DMS79 treated with DMSO at 0.1 percent for 48 hours (cell line): ENCODE measurements around the gene SOX11.

Source experiments
- DNase-seq: peaks from one replicate; lab custom pipeline; 2025; lab: John Stamatoyannopoulos, UW

Gene SOX11

DNA sequence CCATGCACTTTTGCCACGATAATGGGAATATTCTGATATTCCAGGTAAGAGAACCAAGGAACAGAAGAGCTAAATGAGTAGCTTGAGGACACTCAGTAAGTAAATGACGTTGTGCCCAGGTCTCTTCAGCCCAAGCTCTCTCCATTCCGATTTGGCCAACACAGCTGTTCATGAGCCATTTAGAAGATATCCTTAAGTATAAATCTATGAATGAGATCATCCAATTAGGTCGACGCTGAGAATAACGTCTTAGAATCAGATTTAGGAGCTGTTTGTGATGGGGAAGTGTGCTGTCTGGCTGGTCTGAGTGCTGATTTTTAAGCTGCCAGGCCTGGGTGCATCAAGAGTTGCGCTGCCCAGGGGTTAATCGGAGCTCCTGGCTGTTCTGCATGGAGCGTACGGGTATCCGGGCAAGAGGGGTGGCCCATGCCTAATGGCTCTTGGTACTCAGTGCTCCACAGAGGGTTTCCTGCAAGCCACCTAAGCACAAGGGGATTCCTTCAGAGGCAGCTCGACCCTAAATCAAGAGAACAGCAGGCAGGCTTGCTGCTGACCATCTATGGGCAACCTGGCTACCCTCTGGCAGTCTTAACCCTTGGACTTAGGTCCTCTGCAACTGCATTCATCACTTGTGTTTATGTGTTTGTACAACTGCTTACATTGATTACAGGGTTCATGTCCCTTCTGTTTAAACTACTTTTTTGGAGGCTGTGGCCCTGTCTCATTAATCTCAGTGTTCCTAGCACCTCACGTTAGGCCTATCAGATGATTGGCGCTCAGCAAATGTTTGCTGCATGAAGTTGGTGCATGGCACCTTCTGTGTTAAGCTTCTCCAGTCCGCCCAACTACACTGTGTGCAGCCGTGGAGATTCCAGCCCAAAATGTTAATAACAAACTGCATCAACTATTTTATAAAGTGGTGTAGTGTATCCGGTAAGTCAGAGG, 31.9 kb downstream of the SOX11 start:
- no peak for DNase-seq

DNA sequence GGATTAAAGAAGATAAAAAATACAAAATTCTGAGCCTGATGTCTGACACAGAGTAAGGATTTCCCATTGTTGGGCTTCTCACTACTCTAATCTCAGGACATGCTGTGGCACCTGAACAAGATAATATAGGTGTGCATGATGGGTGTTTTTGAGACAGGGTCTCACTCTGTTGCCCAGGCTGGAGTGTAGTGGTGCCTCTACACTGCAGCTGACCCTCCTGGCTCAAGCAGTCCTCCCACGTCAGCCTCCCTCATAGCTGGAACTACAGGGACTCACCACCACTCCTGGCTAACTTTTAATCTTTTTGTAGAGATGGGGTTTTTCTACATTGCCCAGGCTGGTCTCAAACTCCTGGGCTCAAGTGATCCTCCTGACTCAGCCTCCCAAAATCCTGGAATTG, 32.9 kb downstream of the SOX11 start:
- no peak for DNase-seq

DNA sequence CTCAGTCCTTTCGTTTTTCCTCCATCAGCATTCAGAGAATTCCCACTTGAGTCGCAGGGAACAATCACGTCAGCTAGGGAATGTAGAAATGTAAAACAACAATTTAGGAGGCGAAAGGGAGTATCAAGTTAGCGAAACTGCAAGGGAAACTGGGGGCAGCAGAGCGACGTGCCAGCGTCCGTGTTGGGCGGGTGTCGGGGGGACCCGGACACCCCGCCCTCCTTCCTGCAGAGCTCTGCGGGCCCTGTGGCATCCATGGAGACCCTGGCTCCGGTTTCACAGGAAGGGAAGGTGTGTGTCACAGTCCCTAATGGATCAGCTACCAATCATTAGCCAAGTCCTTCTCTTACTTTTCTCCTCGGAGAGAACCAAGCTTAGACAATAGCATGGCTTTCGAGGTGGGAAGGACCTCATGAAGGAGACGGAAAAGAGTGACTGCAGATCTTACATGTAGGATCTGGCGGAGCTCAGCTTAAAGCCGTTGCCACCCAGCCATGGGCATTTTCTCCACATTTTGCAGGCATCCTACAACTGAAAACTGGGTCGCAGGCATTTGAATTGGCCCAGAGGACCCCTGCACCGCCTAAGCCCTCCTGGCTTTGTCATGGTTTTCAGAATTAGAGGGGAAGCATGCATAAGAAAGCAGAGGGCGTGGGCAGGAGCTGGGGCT, 33.7 kb downstream of the SOX11 start:
- no peak for DNase-seq

DNA sequence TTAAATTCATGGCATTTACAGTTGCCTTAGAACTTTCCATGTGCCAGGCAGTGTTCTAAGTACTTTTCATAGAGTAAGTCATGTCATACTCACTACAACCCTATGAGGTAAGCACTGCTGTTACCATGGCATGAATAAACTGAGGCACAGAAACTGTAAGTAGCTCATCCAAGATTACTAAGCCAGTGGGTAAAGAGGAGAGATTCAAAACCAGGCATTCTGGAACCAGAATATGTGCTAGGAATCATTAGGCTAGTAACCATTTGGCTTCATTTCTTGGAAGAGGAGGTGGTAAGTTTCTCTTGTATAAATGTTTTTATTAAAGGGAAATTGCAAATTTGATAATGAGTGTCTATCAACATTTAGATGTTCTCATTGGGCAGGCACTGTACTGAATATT, 35.1 kb downstream of the SOX11 start:
- DNase-seq, result no peak

DNA sequence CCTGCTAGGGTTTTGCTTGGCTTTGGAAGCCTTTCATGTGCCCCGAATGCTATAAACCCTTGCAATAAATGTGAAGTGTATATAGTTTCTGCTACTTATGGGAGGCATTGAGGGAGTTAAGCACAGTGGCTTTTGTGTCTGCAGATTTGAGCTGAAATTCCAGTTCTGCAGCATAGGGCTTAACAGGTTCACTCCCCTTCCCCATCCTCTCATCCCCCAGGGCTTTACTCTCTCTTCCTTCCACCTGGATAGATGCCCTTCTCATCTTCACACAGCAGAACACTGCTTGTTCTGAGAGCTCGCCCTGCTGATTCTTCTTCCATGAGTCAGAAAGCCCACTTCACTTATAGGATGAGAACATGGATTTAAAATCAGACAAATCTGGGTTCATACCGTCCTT, 37.2 kb downstream of the SOX11 start:
- no peak for DNase-seq

DNA sequence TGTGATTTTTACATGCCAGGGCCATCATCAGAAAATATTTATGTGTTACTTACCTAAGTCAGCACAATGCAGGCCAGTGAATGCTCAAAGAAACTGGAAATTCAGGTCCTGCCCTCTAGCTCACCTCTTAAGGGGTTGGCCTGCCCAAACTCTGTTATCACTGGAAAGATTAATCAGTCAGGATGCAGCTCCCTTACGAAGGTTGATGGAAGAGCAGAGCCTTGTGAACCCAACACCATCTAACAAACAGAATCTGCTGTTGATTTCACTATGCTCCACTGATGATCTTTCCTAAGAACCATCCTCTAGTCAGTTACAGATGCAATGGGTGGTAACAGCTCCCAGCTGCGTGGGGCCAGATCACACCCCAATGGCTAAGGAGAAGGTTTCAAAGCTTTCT, 38.2 kb downstream of the SOX11 start:
- no peak for DNase-seq

DNA sequence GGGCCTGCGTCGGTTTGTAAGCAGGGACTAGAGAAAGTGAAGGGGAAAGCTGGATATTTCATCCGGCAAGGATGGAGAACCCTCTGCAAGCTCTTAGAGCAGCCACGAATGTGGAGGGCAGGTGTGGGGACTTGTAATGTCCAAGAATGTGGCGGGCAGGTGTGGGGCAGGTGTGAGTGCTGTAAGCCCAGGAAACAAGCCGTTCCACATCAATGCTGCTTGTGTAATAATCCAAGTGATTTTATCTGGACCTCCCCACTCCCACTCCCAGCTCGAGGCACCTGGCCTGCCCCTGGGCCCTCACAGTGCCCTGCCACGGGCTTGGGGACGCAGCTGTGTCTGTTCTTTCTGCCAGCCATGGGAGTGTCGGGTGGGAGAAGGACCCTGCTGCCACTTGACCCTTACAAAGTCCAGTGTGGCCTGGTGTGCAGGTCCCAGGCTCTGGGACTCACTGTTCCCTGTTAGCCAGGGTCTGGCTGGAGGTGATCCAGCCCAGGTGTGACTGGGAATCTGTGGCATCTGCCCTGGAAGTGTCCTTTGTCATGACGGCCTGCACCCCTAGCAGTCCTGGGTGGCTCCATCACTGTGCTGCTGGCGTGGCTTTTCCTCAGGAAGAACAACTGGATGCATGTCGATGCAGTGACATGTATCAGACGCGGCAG, 42.8 kb downstream of the SOX11 start:
- DNase-seq, result peak; percentile 9

DNA sequence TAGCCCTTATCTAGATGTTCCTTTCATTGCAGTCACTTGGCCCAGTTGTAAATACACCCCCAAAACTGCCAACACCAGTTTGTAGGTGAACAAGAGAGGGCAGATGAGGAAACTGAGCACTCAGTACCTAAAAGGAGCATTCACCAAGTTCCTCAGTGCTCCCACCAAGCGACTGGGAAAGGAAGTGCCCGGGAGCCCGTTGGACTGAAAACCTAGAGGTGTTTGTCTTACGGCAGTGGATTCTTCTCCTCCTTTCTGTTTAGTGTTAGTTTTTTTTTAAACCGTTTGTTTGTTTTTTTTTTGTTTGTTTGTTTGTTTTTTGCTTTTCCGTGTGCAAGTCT, 43.3 kb downstream of the SOX11 start:
- no peak for DNase-seq

DNA sequence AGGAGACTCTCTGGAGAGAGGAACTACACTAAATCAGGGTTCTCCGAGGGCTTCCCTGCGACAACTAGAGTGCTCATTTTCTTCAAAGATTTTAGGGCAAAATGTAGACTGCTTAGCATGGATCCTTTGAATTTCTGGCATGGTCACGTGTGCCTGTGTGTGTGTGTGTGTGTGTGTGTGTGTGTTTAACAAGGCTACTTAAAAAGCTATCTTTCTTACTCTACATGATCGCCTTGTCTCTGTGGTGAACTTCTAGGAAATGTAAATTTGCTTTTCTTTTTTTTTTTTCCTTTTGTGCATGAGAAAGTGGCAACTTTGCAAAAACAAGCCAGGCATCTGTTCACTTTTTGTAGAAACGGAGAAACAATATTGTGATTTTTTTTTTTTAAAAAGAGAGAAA, 43.9 kb downstream of the SOX11 start:
- DNase-seq, result no peak

DNA sequence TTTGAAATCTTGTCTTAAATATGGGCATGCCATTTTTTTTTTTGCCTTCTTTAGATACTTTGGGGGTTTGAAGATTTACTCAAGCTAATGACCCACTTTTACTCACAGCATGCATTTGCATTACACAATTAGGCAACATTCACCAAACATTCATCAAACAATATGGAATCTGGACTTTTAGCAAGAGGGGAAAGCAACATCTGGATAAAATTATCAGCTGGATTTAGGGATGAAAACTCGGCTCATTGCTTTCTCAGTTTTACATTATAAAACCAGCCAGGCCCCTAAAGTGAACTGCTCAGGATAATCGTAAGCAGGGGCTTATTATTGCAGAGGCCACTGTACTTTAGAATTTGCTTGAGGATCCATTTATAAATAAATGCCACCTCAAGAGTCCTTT, 44.7 kb downstream of the SOX11 start:
- DNase-seq, result no peak

DNA sequence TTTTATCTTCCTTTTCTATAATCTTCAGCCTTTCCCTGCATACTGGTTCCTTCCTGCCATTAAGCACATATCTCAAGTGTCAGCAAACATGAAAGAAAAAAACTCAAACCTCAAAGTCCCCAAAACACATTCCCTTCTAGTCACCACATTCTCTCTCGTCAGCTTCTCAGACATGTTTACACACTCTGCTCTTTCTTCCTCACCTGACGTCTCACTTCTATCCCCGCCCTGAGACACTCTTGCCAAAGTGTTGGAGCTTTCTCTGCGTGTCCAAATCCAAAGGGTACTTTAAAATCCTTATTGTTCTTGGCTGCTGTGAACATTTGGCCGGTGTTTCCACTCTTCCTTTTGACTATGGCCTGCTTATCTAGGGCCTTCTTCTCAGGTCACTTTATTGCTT, 47.9 kb downstream of the SOX11 start:
- peak; percentile 47 for DNase-seq

DNA sequence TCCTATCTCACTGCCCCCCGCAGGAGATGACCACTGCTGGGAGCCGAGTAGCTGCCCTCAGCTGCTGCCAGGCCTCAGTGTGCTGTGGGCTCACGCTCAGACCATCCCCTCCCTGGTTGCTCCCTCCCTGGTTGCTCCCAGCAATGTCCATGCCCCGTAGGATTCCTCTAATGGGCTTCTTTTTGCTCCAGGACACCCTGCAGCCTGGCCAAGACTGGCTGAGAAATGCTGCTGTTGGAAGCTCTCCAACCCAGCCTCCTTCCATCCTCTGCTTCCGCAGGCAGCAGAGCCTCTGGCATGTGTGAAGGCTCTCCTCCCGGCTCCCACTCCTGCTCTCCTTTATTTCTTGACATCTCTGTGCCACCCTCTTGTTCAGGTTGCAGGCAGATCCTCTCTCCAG, 48.6 kb downstream of the SOX11 start:
- no peak for DNase-seq

DNA sequence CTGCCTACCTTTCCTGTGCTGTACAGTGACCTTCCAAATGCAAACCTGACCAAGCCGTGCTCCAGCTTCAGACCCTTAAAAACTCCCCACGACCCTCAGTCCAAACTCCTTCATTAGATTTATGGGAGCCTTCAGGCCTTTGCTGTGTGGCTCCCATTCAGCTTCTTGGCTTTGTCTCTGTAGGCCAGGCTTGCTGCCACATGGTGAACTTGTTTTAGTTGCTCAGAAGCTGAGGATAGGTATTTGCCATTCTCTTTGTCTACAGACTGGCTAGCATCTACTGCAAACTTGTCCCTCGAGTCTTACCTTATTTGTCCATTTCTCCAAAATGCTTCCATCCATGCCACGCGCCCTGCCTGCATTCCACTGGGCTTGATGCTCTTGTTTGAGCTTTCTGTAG, 49.1 kb downstream of the SOX11 start:
- no peak for DNase-seq

DNA sequence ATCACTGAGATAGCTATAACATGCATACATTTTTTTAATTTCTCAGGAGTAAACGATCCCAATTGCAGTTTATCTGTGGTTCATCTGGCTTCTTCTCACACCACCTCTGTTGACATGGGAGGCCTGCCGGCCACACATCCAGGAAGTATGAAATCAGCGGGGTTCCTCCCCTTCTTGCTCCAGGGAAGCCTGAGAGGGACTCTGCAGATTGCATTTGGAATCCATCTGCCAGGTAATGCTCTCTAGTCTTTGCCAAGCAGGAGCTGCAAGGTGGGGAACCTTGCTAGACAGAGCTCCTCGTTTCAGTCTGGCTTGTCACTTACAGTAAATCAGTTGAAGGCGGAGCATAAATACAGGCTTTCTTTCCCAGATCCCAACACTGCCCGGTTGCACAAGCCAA, 49.9 kb downstream of the SOX11 start:
- DNase-seq, result no peak

DNA sequence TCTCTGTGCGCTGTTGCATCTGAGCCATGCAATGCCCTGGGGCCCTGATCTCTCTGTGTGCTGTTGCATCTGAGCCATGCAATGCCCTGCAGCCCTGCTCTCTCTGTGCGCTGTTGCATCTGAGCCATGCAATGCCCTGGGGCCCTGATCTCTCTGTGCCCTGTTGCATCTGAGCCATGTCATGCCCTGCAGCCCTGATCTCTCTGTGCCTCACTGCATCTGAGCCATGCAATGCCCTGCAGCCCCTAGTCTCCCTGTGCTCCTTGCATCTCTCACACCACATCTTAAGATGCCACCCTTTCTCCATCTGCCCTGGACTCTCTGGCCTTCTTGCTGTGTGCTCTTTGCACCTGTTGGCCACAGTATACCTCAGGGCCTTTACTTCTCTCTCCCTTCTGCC, 56.2 kb downstream of the SOX11 start:
- no peak for DNase-seq

DNA sequence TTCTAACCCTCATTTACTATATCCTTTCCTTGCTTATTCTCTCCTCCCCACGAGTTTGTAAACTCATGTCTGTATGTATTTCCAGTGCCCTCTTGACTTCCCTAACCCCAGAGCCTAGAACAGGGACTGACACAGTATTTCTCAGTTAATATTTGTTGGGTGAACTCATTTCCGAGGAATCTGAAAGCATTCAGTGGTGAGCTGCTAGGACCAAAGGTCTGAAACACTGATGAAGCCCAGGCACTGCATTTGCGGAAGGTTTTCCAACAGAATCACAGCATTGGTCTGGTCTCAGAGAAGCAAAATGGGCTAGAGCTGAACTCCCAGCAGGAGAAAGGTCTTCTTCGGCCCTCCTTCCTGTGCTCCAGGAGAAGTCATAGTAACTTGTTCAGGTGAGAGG, 56.8 kb downstream of the SOX11 start:
- no peak for DNase-seq

DNA sequence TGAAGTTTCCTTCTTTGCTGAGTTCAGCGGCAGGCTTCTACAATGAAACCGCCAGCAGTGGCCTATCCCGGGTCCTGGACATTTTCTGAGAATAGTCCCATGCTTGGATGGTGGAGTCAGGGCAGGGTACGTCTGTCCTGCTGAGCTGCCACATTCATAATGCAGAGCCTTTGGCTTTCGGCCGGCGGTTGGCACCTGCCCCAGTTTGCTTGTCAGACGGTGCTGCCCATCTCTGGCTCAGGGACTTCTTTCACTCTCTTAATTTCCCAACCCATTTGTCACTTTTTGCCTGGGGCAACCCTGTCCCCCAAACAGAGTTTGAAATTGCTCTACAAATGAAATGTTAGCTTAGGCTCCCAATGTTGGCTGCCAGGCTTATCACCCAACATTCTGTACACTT, 57.2 kb downstream of the SOX11 start:
- DNase-seq, result no peak
